Colon (tissue), 2 donors: ENCODE results near the gene MYLK.

Source experiments
- FAIRE-seq: peaks from 2 replicates; lab custom pipeline; 2012; peaks lifted over from hg19 to GRCh38; lab: Jason Lieb, UNC
- donor health status: control.
- donor health status: control.

Gene MYLK

DNA sequence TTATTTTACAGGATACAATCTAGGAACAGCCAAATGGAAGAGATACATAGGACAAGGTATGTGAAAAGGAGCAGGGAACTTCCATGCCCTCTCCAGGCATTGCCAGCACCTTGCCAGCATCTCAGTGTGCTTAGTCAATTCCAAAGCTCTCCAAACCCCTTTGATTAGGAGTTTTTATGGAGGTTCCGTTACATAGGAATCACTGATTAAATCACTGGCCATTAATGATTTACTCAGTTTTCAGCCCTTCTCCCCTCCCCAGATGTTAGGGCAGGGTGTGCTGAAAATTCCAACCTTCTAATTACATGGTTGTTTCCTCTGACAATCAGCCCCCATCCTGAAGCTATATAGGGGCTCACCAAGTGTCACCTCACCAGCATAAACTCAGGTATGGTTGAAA lies 11.5 kb downstream of the MYLK start:
- FAIRE-seq: no peak

DNA sequence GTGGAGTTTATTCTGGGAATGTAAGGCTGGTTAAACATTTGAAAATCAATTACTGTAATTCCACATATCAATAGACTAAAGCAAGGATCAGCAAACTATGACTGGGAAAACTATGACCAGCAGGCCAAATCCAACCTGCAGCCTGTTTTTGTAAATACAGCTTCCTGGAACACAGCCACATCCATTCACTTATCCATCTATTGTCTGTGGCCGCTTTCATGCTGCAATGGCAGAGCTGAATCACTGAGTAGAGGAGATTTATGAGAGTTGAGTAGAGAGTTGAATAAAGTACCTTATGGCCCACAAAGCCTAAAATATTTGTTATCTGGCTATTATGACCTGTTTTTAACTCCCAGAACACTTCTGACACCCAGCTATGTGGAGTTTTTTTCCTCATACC lies 12.2 kb downstream of the MYLK start:
- no peak for FAIRE-seq

DNA sequence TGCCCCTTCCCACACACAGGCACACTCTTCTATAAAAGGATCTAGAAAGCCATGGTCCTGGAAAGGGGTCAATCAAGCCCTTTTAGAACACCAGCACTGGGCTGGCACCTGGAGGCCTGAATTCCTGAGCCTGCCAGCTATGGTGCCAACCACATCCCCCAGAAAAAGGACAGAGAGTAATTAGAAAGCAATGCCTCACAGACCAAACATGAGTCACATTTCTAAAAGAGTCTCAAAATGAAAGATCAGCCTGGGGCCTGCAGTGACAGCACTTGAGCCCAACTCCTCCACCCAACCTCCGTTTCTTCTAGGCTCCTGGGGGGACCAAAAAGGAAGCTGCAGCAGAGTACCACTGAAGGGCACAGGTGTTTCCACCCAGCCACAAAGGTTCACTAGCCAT lies 14.1 kb downstream of the MYLK start:
- FAIRE-seq: no peak

DNA sequence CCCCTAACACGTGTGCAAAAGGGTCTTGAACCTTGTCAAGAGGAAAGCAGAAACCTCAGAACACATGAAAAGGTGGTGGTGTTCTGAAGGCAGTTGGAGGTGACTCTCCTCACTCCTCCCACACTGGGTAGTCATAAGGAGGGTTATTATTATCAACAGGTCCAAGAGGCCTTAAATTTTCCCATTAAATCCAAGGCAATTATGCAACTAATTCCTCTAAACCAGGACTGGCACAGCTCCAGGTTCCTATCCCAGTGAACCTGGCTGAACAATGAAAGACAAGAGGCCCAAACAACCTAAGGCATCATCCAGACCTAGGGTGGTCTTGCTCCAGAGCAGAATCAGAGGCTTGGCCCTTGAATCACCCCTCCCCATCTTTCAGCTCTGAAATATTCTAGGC lies 15.0 kb downstream of the MYLK start:
- FAIRE-seq: no peak

DNA sequence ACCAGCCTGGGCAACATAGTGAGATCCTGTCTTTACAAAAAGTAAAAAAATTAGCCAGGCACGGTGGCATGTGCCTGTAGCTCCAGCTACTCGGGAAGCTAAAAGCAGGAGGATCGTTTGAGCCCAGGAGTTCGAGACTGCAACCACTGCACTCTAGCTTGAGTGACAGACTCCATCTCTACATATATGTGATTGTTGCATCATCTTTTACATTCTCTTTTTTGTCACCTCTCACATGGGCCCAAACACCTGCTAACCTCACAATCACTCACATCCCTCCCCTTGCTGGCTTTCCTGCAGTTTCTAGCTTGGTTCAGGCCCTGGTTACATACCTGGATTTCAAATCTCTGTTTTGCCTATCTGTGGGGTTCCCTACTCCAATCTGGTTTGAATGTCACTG lies 19.4 kb downstream of the MYLK start:
- FAIRE-seq: no peak

DNA sequence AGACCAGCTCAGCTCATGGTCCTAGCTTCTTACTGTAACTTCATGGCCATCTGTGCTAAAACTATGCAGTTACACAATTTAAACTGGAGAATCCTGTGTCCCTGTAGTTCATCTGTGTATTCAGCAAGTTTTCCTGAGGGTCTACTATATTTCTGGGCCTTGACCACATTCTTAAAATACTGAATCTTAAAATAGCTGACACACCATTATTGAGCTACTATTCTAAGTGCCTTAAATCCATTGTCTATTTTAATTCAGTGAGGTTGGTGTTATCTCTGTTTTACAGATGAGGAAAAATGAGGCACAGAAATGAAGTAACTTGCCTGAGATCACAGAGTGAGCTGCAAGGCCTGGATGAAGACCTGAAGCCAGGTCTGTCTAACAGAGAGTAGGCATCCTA lies 22.0 kb downstream of the MYLK start:
- no peak for FAIRE-seq

DNA sequence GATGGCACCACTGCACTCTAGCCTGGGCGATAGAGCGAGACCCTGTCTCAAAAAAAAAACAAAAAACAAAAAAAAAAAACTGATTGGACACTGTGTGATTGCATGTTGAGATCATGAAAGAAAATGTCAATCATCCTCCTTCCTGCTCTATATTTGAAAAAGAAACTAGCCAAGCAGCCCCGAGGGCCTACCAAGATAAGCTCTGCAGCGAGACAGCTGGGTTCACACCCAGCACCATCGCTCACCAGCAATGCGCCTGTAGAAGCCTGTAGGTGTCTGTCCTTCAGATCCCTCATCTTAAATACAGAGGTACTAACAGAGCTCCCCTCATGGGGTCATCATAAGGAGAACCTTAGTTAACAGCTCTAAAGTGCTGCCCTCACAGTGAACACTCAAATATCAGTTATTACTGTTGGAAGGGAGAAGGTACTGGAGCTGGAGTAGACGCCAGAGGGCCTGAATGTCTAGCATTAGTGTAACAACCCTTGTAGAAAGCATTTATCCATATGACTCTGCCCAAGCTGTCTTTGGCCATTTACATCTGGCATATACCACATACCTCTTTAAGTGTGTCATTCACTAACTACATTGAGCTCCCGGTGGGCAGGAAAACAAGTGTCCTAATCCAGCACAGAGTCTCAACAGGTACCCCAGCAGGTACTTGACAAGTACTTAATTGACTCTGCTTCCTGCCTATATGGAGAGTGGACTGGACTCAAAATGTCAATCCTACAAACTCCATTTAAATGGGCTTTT lies 22.9 kb downstream of the MYLK start:
- no peak for FAIRE-seq

DNA sequence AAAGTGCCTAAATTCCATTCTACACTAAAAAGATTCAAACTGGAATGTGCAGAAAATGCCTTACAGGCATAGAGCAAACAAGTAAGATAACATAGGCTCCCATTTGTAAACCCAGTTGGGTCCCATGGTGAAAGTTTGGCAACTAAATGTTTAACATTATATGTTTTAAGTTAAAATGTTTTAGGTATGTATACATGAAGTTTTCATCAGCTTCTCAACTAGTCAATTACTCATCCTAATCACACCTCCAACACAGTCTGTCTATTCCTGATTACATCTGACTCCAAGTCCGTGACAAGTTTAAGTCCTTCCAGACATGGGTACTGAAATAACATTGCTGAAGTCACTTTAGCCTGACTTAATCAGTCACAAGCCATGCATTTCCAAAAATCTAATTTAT lies 25.0 kb downstream of the MYLK start:
- no peak for FAIRE-seq

DNA sequence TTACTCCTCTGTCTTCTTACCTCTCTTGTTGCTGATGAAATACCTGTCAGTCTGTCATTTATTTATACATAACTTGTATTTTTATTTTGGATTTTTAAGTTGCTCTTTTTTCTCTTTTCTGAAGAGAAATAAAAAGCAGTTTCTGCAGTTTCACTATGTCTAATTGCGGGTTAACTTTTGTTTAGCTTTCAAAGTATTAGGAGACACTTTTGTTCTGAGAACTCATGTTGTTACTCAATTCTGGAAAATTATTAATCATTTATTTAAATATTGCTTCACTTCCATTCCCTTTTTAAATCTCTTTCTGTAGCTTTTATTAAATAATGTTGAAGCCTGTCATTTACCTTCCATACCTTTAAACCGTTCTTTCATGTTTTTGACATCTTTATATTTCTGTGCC lies 29.2 kb downstream of the MYLK start:
- FAIRE-seq: no peak

DNA sequence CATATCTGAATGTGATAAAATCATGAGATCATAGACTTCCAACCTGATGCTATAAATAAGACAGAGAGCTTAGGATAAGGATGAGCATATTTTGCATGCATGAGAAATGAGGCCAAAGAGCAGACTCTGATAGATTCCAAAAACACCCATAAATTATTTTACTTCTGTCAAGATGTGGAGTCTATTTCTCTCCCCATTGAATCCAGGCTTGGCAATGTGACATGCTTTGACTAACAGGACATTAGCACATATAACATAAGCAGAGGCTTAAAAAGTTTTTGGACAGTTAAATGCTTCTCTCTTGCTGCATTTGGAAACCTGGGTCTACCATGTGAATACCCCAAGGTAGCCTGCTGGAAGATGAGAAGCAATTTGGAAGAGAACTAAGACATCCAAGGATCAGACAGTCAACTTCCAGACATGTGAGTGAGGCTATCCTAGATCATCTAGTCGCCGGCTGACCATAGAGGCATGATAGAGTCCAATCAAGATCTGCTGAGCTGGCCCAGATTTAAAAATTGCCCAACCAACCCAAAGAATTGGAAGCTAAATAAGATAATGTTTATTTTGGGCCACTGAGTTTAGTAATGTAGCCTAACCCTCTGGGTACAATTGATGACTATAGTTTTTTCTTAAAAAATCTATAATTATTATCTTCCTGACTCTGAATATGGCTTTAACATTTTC lies 30.3 kb downstream of the MYLK start:
- FAIRE-seq: no peak

DNA sequence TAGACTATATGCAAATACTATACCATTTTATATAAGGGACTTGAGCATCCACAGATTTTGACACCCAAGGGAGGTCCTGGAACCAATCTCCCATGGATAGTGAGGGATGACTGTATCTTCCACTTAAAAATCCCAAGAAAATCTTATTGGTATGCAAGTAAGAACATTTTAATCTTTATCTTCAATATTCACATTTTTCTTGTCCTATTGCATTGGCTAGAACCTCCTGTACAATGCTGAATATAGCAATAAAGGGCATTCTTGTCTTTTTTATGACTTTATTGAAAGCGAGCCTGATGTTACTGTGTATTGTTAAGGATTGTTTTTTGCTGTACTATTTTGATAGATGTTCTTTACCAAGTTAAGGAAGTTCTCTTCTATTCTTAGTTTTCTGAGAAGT lies 36.9 kb downstream of the MYLK start:
- FAIRE-seq: no peak

DNA sequence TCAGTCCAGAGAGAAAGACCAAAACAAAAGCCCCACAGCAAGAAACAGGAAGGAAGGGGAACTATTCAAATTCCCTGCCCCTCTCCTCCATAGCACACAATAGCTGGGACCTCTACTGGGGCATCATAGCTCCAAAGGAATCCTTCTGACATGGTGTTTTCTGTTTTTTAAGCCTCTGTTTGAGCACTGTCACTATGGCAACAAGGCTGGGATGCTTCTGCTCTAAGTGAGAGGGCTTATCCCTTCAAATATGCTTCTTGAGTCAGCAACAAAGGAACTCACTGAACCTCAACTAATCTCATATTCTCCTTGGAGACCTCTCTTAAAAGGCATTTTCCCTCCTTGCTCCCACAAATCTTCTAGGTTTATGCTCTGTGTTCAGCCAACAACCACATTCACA lies 40.5 kb downstream of the MYLK start:
- FAIRE-seq: no peak

DNA sequence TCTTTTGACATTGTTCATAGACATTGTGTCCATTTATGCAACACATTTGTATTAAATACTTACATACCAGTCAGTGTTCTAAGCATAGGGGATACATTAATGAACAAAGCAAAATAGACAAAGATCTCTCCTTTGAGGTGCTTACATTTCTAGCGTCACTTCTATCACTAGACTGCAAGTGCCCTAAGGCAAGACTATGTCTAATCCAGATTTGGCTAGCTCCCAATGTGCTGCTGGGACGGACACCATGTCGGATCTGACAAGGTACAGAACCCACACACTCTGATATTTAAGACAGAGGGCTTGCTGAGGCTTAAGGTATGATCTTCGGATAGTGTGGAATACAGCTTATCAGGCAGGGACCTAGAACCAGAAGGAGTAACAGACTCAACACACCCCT lies 41.4 kb downstream of the MYLK start:
- FAIRE-seq: no peak

DNA sequence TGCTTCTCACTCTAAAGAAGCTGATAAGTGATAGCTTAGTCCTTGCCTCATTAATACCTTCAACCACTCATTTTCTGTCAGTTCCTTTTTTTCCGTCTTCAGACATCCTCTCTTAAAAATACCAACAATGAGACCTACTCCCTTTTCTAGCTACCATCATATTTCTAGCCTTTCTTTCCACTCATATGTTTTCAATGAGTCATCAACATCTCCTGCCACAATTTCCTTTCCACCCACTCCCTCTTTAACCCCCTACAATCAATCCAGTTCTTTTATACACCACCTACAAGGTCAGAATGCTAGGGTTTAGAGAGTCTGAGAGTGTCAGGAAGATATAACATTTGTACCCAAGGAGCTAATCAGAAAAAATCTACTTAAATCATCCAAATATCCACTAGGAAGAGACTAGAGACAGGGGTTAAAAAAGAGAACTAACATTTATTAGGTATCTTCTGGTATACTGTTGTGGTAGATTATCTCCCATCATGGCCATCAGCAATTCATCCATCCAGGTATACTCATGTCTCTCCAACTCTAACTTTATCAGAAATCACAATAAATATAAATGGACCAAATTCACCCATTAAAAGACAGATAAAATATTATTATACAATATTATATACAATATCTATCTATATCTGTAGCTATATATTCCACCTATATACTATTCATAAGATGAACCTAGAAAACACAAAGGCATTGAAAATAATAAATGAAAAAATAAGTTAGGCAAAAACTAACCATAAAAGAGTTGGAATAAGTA lies 42.5 kb downstream of the MYLK start:
- peak; percentile 49 for FAIRE-seq

DNA sequence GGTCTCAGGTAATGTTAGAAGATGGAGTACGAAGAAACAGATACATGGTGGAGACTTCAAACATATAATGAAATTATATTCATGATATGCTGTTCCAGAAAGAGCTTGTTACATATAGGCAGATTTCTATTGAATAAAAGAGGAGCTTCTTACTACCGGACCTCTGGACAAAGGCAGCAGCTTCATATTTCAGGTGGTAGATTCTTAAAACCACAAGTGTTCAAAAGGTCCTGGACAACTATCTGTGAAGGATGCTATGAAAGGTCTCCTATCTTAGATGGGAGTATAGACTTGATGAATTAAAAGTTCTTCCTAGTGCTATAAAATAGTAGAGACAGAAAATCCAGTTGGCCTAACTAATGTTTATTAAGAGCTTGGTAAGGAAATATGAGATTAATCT lies 43.2 kb downstream of the MYLK start:
- no peak for FAIRE-seq

DNA sequence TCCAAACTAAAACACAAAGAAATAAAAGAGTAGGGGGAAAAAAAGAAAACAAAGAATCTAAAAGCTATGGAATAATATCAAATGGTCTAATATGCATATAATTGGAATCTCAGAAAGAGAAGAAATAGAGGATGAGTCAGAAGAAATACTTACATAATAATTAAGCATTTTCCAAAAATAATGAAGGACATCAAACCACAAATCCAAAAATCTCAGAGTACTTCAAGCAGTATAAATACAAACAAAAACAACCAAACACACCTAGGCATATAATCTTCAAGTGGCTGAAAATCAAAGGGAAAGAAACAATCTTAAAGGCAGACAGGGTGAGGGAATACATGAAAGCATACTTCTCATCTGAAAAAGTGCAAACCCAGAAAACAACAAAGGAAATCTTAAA lies 46.3 kb downstream of the MYLK start:
- no peak for FAIRE-seq

DNA sequence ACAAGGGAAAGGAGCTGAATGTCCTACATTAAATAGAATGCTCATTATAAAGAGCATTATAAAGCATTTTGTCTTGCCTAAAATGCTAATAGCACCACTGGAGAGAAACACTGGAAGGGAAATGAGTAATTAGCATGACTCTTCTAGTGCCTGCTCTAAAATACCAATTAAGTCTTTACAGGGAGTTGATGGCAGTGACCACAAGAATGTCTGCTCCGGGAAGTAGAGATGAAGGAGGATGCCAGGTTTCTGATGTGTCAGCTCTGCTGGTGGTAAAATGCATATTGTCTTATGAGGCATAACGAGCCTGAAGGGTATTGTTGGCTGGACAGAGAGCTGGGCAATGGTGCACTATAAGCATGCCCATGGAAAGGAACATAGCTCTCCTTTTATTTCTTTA lies 49.5 kb downstream of the MYLK start:
- no peak for FAIRE-seq

DNA sequence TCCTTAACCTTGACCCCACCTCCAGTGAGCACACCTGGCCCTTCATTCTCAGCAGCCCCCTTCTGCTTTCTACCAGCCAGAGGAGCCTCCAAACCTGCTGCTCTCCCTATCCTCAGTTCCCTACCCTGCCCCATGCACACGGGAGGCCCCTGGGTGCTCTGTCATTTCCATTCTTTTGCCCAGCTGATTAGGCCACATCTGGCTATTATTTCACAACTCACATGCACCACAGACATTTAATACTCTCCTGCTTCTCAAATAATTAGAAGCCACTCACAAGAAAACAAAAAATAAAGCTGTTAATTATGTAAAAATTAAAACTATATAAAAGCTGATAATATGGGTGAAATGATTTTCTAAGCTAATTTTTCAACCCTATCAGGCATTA lies 50.7 kb downstream of the MYLK start:
- FAIRE-seq: no peak

DNA sequence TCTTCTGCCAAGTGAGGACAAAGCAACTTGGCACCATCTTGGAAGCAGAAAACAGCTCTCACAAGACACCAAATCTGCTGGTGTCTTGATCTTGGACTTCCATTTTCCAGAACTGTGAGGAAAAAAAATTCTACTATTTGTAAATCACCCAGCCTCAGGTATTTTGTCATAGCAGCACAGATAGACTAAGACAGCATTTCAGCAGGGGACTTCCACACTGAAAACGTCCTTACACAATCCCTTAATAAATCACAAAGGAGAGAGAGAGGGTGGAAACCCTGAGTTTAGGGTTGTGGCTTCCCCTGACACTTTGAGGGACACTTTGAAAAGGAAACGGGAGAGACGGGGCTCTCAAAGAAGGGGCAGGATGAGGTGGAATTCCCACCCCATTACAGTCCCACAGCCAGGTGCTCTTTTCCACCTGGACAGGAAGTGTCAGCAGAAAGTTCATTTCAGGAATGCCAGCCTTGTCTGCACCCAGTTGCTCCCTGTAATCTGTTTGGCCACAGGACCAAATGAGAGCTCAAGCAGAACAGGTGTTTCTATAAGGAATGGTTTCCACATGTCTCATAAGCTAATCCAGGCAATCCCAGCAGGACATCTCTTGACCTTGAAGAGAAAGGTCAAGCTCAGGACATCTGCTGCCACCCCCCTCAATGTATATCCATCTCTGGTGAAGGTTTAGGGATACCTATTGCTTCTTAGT lies 51.3 kb downstream of the MYLK start:
- FAIRE-seq: no peak

DNA sequence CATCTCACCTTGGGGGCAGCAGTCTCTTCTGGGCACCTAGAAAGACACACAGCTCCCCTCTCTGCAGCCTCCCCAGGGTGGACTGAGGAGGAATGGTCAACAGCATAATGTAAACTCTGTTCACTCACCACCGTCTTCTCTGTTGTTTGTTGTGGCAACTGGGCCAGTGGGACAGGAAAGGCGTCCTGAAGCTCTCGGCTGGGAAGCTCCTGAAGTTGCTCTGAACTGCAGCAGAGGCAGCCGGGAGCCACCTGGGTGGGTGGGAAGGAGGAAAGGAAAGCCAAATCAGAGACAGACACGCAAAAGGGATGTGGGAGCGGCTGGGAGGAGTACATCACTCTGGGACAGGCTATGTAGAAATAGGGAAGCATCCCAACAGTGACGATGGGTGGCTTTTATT lies 52.7 kb downstream of the MYLK start:
- FAIRE-seq: no peak

DNA sequence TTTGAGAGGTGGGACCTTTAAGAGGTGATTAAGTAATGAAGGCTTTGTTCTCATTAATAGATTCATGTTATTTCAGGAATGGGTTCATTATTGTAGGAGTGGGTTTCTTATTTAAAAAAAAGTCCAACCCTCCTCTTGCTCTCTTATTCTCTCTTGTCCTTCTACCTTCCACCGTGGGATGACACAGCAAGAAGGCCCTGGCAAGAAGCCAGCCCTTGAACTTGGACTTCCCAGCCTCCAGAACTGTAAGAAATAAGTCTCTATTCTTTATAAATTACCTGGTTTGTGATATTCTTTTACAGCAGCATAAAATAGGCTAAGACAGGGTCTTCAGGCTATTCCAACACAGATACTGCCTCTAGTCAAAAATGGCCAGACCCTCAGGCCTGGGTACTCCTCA lies 62.2 kb downstream of the MYLK start:
- no peak for FAIRE-seq

DNA sequence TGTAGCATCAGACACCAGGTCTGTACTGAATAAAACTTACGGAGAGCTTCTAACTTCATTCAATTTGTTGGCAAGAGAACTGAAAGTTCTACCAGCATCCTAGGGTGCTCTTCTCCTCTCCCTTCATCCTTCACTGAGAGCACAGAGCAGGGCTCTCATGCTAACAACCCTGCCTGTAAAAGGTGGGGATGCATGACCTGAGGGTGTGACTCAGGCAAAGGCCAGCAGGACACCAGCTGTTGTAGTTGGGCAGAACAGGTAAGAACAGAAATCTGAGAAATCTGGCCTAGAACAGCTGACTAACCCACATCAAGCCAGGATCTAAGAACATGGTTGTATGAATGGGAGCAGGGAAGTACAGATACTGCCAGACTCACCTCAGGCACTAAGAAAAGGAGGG lies 64.2 kb downstream of the MYLK start:
- FAIRE-seq: no peak

DNA sequence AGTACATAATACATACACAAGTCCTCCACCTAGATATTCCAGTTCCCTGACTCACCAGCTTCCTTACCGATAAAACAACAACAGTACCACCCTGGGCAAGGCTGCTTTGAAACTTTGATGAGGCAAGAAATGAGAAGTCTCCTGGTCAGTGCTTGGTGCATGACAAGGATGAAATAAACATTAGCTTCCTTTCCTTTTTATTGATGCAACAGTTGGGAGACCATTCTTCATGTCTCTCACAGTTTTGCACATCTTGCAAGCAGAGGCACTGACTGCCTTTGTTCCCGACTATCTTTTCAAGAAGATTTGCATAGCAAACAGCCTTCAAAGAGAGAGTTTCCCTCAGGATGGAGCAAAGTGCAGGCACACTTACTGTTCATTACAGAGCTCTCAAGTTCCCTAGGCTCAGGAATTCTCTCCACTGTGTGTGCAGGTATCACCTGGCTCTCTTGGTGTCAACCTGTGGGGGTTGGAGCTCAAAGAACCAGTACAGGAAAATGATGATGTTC lies 65.2 kb downstream of the MYLK start:
- FAIRE-seq: no peak
